EL (cell line): ENCODE measurements around the gene ATF3.
"Not testable (repeated sequence)": the region's sequence is repeated elsewhere in the genome, so short reads cannot be mapped to it uniquely, and the experiment has no call there.

ENCODE experiments used
- DNase-seq: peaks from one replicate; pipeline ENCODE4 v3.0.0-alpha.2; 2016

Gene ATF3

GRCh38 chr1:212629450-212630157 lies 21.0 kb downstream of the ATF3 start:
- no peak for DNase-seq

GRCh38 chr1:212630158-212630900 lies 21.8 kb downstream of the ATF3 start:
- peak; percentile 53 for DNase-seq

- no peak for DNase-seq
Measured at GRCh38 chr1:212633161-212633560, 24.6 kb downstream of the ATF3 start.

DNA sequence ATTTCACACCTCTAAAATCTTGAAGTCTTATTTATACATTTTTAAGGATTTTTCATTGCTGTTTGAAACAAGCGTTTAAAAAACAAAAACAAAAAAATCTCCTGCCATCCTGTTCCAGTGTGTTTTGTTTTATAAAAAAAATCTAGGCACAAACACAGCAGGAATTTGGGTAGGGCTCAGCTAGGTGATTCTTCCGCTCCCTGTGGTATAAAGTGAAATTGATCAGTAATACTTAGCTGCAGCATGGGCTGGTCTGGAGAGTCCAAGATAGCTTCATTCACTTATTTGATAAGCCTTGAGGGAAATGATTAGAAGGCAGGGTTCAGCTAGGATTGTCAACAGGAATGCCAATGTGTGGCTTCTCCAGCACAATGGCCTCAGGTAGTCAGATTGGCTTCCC lies 25.7 kb downstream of the ATF3 start:
- DNase-seq = no peak

DNA sequence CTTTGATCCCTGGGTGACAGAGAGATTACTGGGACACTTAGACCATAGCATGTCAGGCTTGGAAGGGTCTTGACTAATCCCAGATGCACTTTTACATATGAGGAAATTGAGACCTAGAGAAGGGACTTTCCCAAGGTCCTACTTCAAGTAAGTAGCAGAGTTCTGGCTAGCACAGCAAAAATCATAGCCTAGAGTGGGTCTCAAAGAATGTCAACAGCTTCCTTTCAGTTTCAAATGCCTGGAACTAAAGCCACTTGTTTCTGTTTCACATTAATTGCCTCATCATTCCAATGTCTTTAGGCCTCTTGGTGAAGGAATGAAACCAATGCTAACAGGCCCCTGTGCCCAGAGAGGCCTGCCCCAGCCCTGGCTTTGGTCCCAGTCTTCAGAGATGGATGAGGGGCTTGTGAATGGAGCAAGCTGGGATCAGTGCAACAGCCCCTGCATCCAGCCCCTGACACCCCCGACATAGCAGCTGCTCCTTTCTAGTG lies 26.6 kb downstream of the ATF3 start:
- peak; percentile 55 for DNase-seq

- peak; percentile 35 for DNase-seq
Measured at GRCh38 chr1:212637902-212638301, 29.3 kb downstream of the ATF3 start.

GRCh38 chr1:212638492-212639151 lies 30.1 kb downstream of the ATF3 start:
- DNase-seq = peak; percentile 62

GRCh38 chr1:212639524-212639923 lies 31.0 kb downstream of the ATF3 start:
- DNase-seq = not testable (repeated sequence)

GRCh38 chr1:212640223-212640878 lies 31.8 kb downstream of the ATF3 start:
- DNase-seq = no peak

DNA sequence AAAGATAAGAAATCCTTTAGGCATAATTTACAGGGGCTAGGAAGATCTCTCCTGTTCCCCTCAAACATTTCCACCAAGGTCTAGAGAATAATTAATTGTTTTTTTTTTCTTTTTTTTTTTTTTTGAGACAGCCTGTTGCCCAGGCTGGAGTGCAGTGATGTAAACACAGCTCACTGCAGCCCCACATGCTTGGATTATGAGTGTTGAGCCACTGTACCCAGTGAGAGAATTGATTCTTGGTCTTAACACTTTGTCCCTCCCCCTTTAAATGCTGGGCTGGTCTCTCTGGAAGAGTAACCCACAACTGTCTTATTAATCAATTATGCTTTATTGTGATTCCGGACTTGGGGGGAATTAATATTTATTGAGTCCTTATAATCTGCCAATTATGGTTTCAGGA lies 33.4 kb downstream of the ATF3 start:
- no peak for DNase-seq

- no peak for DNase-seq
Measured at GRCh38 chr1:212643877-212644276, 35.3 kb downstream of the ATF3 start.

GRCh38 chr1:212644866-212645545 lies 36.4 kb downstream of the ATF3 start:
- no peak for DNase-seq

- DNase-seq = no peak
Measured at GRCh38 chr1:212645546-212646543, 37.3 kb downstream of the ATF3 start.

DNA sequence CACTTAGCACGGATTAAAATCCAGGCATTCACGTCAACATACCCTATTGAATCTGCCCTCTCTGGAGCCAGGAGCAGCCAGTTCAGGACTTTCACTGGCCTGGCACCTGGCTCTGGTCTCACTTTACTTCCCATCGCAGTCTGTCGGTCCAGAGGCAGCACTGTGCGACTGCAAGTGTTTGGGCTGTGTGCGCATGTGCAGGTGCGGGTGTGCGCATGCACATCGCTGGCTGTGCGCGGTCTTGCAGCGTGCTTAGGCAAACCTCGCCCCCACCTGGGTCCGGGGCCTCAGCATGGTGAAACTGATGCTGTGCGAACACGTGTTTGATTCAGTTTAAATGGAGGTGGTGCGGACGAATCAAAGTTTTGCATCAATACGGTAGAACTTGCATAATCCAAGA lies 38.0 kb downstream of the ATF3 start:
- DNase-seq = no peak

- no peak for DNase-seq
Measured at GRCh38 chr1:212647004-212647403, 38.4 kb downstream of the ATF3 start.

GRCh38 chr1:212648431-212648830 lies 39.9 kb downstream of the ATF3 start:
- DNase-seq = no peak

DNA sequence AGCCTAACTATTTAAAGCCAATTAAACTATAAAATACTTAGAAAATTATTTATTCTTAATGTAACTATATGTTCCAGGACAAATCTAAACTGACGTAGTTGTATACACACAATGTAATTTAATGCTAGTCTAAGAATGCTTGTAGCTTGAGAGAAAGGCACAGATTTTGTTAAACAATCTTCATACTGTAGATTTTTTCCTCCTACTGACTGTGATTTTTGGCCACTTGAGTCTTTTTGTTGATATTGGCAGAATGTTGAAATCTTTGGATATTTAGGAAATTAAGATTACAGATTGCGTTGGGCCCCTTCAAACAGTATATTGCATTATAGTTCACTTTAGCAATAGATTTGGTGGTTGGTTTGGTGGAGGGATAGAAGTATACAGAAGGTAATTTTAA lies 40.5 kb downstream of the ATF3 start:
- DNase-seq = no peak

DNA sequence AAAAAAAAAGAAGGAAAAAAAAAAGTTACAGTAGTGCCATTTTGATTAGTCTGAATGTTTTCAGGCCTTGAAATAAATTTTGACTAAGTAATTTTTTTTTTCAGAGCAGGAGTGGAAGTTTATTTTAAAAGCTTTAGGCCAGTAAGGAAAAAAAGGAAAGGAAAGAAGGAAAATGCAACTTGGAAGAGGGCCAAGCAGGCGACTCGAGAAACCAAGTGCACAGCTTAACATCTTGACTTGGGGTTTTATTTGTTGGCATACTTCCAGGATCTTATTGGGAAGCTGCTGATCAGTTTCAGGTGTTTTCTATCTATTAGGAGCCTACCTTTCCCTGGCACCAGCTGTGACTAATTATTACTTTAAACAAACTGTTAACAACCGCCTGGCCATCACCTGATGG lies 41.7 kb downstream of the ATF3 start:
- DNase-seq = no peak

DNA sequence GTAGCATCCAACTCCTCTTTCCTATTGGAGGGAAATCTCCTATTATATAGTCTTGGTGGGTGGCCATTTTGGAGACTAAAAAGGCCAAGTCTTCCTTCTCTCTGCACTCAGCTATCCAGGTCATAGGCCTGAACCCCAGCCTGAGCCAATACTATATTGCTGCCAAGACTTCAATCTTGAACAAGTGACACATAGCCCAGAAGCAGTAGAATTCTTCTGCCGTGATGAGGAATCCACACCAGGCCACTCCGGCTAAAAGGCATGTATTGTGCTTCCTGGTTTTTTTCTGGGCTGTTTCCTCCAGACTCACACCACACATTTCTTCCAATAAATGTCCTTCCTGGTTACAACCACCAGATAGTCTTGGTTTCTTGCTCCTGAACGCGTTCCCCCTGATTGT lies 43.0 kb downstream of the ATF3 start:
- DNase-seq = peak; percentile 75

DNA sequence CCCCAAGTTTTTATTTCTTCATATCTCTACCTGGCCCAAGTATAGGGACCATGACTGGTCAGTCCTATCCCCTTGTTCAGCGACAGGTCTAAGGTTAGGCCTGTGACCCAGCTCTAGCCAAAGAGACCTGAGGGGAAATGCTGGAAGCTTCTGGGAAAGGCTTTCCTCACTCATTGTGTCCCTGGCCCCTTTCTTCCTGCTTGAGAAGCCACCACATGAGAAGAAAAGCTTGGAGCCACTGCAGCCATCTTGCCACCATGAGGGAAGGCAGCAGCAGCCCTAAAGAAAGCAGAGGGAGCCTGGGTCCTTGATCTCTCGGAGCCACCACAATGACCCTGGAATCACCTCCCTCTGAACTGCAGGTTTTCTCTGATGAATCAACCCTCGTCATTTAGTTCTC lies 43.4 kb downstream of the ATF3 start:
- no peak for DNase-seq

DNA sequence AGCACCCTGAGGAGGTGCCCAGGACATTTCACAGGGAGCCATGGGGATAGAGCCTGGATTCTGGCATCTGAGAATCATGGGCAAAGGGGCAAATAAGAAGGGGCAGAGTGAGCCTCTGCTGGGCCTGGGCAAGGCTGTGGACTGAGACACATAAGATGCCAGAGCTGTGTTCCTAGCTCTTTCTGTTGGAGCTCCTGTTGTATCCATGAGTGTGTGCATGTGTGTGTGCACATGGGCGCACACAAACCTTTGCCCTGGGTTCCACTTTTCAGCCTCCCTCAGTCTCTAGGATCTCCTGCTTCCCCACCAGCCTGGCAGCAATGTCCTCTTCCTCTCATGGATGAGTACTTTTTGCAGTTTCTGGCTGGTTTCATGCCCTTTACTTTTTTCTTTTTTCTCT lies 44.0 kb downstream of the ATF3 start:
- DNase-seq = no peak
